Fibroblast of skin of right biceps (primary cell): ENCODE data around the gene OTUD6A.

ENCODE experiments used
- DNase-seq: peaks from one replicate; pipeline ENCODE4 v3.0.0-alpha.2; 2013

OTUD6A gene

GRCh38 chrX:70062076-70062475 is at the start of gene OTUD6A:
Gene OTUD6A (plus strand): TSS chrX:70062457. CDS start chrX:70062525, 68 bp downstream.
- DNase-seq = no peak

DNA sequence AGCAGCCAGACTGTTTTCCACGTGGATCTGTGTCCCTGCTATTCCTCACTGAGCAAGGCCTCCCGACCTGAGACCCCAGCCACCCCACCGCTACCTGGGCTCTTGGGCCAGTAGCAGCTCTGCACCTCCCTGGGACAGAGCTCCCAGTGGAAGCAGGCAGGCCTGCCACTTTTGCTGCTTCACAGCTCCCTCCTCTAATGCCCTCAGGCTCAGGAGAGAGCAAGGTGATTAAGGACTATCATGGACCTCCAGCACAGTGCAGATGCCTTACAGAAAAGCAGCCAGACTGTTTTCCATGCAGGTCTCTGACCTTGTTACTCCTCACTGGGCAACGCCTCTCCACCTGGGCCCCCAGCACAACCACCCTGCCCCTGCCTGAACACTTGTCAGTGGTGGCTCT is 49.5 kb upstream of the OTUD6A start:
- DNase-seq = no peak

DNA sequence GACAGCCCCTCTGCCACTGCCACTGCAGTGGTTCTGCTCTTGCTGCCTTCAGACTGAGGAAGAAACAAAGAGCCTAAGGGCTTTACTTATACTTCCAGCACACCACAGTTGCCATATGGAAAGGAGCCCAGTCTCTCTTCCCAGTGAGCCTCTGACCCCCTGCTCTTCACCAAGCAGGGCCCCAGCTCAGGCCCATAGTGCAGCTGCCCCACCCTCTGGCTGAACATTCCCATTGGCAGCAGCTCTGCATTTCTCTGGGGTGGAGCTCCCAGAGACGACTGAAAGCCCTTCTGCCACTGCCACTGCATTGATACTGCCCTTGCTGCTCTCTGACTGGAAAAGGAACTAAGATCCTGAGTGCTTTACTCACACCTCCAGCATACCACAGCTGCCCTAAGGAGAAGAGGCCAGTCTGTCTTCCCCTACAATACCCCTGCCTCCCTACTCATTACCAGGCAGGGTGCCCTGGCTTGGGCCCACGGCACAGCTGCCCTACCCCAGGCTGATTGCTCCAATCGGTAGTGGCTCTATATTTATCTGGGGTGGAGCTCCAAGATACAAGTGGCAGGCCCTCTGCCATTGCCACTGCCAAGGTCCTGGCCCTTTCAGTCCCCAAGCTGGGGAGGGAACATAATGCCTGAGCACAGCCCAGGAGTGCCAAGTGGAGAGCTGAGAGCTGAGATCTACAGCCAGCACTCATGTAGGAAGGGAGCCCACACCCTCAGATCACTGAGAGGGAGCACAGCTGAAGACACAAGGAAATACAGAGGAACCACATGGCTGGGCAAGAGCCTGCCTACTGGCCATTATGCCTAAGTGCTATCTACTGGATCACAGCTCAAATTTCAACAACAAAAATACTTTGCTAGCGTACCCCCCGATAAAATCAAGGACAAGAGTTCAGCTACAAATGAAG is 48.5 kb upstream of the OTUD6A start:
- DNase-seq = no peak

- no peak for DNase-seq
Observed at GRCh38 chrX:70016513-70016912, 45.7 kb upstream of the OTUD6A start.

GRCh38 chrX:70022616-70023015 is 39.6 kb upstream of the OTUD6A start:
- DNase-seq = no peak

DNA sequence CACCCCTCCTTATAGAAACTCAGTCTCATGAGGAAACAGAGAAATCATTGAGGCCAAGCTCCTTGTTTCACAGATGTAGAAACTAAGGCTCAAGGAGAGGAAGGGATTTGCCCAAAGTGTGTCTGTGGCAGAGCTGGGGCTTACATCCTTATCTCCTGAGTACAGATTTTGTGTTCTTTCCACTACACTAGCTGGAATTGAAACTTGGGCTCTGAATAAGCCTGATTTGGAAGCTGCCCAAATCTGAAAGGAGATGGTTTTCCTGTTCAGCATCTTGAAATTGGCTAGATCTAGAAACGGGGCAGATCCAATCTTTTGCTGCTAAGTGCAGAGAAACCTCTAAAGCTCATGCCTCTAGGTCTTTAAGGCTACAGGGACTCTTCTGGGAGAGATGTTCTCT is 36.8 kb upstream of the OTUD6A start:
- DNase-seq = peak; percentile 43

- DNase-seq = peak; percentile 47
Observed at GRCh38 chrX:70026112-70026850, 36.0 kb upstream of the OTUD6A start.

- no peak for DNase-seq
Observed at GRCh38 chrX:70026851-70027200, 35.4 kb upstream of the OTUD6A start.

- no peak for DNase-seq
Observed at GRCh38 chrX:70029863-70030262, 32.4 kb upstream of the OTUD6A start.

DNA sequence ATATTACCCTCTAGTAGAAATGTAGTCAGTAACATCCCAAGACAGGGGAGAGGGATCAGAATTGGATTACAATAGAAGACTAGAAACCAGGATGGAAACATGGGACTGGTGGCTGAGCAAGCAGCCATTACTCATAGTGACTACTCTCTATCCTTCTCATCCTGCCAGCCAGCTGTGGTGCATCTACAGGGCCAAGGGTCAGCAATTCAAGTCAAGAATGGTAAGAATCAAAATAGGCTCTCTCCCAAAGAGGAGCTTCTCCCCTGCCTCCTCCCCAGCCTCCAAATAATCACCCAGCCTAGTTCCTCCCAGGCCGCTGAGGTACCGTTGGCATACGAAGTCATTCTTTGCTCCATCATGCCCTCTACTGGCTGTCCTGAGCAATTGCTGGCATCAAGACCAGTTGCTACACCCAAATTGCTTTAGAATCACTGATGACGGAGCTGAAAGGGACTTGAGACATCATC is 31.9 kb upstream of the OTUD6A start:
- peak; percentile 51 for DNase-seq

DNA sequence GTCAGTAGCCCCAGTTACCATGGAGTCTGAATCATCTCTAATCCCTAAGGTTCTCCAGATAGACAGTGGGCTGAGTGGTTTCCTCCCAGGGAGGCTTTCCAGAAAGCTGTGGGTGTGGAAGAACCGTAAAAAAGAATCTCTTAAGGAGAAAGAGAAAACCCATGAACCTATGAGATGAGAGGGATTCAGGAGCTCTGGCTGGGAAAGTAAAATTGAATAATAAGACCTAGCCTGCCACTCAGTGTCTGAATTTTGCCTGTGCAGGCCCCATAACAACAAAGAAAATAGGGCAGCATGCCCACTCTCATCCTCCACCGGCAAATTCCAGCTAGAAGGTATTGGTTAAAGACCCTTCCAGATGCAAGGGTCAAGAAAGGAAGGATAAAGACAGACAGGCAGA is 29.5 kb upstream of the OTUD6A start:
- no peak for DNase-seq

- peak; percentile 40 for DNase-seq
Observed at GRCh38 chrX:70033348-70034051, 28.8 kb upstream of the OTUD6A start.

DNA sequence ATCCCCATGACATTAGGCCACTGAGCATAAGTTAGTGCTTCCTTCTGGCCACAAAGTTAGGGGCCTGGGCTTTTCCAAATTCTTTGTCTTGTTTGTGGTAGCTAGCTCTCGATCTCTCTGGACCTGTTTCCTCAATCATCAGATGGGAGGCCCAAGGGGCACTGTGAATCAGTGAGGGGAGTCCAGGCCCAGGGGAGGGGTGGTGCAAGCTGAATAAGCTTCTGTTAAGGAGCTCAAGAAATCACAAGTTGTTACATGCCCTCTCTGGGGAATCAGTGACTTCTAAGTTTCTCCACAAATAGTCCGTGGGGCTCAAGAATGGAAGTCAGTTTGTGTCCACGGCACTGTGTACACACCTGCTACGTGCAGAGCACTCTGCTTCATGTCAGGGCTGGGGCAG is 27.6 kb upstream of the OTUD6A start:
- DNase-seq = no peak

DNA sequence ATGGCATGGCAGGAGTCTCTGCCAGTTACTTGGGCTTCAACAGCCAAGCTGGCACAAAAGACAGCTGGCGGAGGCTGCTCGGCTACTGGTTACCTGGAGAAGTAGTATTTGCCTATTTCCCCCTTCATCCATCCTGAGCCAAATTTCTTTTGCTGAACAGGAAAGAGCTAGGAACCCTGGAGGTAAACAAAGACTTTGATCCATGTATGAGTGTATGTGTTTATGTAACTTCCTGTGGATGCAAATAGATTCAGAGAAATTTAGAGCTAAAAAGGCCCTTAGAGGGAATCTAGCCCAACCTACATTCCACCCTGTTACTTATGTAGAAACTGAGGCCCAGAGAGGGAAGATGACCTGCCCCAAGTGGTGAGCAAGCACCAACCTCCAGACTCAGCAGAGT is 23.7 kb upstream of the OTUD6A start:
- no peak for DNase-seq

- no peak for DNase-seq
Observed at GRCh38 chrX:70038951-70039350, 23.3 kb upstream of the OTUD6A start.

- no peak for DNase-seq
Observed at GRCh38 chrX:70039758-70040157, 22.5 kb upstream of the OTUD6A start.

GRCh38 chrX:70041993-70042392 is 20.3 kb upstream of the OTUD6A start:
- no peak for DNase-seq

GRCh38 chrX:70042399-70043371 is 19.6 kb upstream of the OTUD6A start:
- DNase-seq = peak; percentile 30

- no peak for DNase-seq
Observed at GRCh38 chrX:70043685-70044084, 18.6 kb upstream of the OTUD6A start.

DNA sequence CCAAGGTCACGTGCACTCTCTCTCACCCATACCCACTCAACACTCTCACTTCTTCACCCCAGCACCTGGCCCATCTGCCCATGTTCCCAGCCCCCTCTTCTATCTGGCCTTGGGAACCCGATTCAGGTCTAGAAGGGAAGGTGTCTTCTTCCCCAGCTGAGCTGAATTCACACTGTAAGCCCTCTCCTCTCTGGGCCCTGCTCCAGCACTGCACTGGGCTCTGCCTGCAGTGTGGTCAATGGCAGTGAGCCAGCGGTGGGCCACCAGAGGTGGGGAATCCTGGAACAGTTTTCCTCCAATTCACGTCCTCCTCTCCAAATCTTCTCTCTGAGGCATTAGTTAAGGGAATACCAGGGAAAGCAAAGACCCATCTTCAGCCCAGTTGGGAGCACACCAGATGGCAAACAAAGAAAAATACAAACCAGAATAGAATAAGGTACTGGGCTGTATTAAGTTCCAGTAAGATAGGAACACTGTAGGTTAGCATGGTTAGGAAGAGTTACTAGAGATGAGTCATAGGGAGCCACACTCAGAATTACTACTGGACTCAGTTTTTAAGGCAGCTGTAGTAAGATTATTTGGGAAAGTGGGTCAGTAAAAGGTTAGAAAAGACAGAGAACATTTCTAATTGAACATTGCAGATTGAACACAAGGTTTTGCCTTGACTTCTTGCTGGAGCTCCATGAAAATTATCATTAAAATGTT is 17.6 kb upstream of the OTUD6A start:
- peak; percentile 43 for DNase-seq

DNA sequence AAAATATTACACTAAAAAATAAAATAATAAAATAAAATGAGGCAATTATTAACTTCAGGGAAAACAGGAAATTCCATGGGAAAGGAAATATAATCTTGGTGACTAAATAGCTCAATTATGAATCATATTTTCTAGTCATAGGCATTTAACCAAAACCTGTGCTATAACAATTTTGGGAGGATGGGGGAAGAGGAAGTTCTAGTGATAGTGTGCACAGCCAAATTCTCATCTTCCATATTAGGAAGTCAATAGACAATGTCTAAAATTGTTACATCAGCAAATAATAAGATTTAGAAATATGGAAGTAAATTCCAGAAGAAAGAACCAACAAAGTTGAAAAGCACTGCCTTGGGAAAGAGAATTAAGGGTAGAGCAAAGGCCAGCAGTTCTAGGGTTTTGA is 15.3 kb upstream of the OTUD6A start:
- DNase-seq = peak; percentile 82

GRCh38 chrX:70049406-70049805 is 12.9 kb upstream of the OTUD6A start:
- DNase-seq = no peak
